GM18951 (cell line): ENCODE results near the gene DTNB.
A peak's percentile ranks its signal among the peaks of the same experiment; 100 is the strongest.

Experiments used
- POLR2A ChIP-seq: IDR thresholded peaks from 4 replicates; pipeline ENCODE4 v1.6.1; 2011; ENCODE audit warnings: mild to moderate bottlenecking; ENCODE audit not compliant: insufficient read length, insufficient read depth; ENCODE audit errors: extremely low read depth
- in situ Hi-C: fragments of 300-500 bp; cut with MboI; formaldehyde crosslinking; loops from one replicate; pipeline ENCODE4 v1.12.0; 2022; ENCODE audit warnings: low sequenced_read_pairs, mixed read lengths, inconsistent platforms; ENCODE audit not compliant: unreplicated experiment

The DTNB gene

DNA sequence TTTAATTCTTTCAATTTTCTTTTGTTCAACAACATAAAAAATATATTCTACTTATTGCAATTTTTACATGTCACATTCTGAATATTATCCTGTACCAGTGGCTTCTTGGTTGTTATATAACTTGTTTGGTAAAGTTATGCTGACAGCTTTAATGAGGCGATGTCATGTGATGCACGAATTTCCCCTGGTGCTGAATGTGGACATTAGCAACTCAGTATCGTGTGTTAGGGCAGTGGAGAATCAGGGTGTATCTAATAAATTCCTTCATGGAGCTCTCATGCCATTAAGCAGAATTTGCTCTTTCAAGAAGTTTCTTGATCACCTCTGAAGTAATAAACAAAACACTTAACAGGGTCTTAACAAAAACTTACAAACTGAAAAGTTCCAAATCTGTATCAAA lies 232.0 kb downstream of the DTNB start:
- in situ Hi-C loops: no loop called here
- no peak for TF ChIP-seq POLR2A

DNA sequence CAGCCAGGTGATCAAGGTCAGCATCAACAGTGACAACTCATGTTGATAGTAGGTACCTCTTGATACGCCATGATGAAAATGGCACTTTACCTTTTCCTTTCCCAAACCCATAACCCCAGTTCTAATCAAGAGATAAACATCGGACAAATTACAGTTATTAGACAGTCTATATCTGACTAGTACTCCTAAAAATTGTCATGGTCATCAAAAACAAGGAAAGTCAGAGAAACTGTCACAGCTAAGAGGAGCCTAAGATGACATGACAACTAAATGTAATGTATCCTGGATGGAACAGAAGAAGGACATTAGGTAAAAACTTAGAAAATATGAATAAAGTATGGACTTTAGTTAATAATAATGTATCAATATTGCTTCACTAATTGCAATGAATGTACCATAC lies 234.6 kb downstream of the DTNB start:
- TF ChIP-seq POLR2A: no peak

DNA sequence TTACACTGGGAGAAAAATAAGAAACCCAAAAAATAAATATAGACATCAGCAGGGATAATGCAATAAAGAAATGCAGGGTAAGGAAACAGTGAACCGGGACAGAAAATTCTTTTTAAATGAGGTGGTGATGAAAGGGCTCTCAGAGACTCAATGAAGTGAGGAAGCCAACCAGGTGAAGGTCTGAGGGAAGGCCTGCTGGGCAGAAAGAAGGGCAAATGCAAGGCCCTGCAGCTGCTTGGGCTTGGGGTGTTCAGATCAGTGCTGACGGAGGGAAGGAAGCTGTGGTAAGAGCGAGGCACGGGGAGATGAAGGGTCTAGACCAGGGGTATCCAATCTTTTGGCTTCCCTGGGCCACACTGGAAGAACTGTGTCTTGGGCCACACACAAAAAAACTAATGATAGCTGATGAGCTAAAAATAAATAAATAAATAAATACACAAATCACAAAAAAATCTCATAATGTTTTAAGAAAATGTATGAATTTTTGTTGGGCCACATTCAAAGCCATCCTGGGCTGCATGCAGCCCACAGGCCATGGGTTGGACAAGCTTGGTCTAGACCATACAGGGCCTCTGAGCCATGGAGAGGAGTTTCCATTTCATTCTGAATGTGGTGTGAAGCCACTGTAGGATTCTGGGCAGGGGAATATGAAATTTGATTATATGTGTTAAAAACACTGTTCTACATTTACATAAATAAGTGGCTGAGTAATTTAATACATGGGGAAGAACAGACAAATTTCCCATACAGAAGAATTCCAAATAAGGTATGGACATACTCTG lies 235.3 kb downstream of the DTNB start:
- no peak for TF ChIP-seq POLR2A
- in situ Hi-C loops: no loop called here

More for the DNA sequence above, 234.6 kb downstream of the DTNB start:
- in situ Hi-C loops: no loop called here

DNA sequence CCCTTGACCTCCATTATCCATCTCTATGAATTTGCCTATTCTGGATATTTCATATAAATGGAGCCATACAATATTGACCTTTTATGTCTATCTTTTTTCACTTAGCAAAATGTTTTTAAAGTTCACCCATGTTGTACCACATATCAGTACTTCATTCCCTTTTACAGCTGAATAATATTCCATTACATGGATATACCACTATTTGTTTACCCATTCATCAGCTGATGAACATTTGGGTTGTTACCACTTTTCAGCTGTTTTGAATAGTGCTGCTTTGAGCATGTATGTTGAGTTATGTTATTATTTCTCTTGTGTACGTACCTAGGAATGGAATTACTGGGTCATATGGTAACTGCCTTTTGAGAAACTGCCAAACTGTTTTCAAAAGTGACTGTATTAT lies 238.0 kb downstream of the DTNB start:
- TF ChIP-seq POLR2A: no peak
- in situ Hi-C loops: no loop called here

DNA sequence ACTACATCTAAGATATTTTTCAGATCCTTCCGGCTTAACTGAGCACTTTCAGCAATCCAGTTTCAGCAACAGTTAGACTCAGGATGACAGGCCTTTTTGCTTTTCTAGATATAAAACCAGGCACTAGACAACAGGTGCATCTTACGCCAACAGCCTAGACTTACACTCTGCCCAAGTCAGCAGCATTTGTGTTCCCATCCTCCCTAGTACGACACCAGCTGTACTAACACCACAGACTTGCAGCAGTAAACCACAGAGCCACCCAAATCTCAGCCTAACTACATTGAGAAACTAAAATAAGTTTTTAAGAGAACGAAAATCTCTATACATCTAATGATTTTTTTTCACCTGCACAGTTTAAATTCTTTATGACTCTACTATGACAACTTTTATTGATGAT lies 241.8 kb downstream of the DTNB start:
- in situ Hi-C loops: no loop called here
- no peak for TF ChIP-seq POLR2A

DNA sequence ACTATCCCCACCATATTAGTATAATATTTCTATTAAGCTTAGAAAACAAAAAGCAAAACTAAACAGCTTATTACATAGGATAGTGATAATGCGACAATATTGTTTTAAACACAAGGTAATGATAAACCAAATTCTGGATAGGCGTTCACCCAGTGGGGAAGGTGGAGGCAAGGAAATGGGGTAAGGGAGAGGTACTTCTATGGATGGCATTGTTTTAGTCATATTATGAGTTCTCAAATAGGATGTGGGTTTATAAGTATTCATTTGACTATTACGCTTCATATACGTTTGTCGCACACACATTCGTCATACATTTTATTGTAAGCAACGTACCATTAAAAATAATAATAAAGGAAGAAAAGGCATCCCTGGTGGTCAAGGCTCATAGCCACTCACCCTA lies 242.8 kb downstream of the DTNB start:
- peak; percentile 31 for TF ChIP-seq POLR2A
- in situ Hi-C loops: no loop called here

DNA sequence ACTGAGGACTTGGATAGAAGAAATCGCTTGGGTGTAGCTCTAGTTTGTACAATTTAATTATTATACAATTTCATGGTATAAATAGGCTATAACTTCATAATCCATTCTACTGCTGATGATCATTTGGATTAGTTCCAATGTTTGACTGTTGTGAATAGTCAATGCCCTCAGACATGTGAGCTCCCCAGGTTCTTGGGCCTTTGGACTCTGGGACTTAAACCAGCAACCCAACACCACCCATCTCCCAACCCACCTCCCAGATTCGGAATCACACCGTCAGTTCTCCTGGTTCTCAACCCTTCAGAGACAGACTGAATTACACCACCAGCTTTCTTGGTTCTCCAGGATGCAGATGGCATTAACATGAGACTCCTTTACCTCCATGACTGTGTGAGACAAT lies 247.1 kb downstream of the DTNB start:
- in situ Hi-C loops: no loop called here
- no peak for TF ChIP-seq POLR2A

DNA sequence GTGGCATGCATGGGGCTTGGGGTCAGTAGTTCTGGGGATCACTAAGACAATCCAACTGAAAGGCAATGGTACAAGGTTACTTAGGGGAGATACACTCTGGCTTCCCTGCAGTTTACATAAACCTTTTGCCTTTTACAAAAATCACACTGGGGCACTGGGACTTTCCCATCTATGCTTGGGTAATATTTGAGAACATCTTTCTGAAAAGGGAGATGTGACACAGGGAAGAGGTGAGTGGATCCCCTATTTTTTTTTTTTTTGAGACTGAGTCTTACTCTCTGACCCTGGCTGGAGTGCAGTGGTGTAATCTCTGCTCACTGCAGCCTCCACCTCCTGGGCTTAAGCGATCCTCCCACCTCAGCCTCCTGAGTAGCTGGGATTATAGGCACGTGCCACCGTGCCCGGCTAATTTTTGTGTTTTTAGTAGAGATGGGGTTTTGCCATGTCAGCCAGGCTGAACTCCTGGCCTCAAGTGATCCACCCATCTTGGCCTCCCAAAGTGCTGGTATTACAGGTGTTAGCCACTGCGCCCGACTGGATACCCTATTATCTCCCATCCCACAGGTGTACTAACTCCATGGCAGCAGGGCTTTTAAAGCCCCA lies 248.8 kb downstream of the DTNB start:
- TF ChIP-seq POLR2A: no peak
- in situ Hi-C loops: no loop called here

DNA sequence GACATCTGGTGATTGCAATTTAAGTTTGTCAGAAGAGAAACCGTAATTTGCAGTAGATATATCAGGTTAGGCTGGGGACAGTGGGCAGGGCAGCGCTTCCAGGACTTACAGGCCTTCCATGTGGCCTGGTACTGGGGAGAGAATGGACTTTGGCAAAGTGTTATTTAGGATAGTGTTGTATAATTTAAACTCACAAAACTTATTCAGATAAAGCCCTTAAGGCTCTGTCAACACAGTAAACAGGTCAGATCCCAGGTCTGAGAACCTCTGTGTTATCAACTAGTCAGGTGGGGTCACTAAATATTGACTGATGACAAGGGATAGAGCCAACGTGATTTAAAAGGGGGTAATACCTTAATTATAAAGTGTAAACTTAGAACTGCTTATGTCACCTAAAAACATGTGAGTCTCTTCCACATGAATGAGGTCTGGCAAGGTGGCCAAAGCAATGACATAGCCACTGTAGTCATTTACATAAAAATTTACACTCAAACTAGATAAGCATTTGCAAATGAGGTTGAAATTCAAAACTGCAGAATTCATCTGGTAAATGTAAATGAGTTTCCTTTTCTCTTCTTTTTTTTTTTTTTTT lies 251.5 kb downstream of the DTNB start:
- peak; percentile 75 for TF ChIP-seq POLR2A
- in situ Hi-C loops: no loop called here

DNA sequence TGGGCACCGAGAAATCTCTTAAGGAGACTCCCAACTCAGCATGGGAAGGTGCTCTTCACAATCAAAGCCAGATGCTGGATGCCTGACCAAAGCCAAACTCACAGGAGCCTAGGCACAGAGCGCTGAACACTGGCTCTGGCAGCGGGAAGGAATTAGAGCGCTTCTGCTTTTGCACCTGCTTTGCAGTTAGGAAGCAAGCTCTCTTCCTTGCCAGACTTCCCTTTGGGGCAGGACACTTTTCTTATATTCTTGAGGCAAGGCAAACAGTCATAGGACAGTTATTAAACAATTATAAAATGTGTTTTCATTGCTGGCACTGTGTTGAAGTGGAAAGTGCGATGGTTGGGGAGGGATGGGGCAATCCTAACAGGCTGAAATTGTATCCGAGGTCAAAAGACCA lies 252.1 kb downstream of the DTNB start:
- TF ChIP-seq POLR2A: peak; percentile 5
- in situ Hi-C loops: no loop called here

DNA sequence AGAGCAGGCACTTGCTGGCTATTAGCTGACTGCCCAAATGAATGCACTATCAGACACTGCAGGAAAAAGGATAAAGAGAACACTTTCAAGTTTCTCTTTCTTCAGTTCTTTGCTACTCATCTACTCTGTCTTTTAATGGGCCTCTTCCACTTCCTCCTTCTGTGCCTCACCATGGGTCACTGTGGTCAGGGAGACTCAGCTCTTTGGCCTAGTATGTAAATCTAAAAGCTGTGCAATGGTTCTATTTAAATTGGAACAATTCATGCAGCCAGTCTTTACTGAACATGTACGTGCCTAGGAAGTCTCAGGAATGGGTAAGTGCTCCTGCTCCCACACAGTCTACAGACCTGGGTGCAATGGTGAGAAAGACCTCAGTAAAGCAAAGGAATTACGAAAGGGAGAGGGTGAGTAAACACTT lies 252.5 kb downstream of the DTNB start:
- in situ Hi-C loops: no loop called here

DNA sequence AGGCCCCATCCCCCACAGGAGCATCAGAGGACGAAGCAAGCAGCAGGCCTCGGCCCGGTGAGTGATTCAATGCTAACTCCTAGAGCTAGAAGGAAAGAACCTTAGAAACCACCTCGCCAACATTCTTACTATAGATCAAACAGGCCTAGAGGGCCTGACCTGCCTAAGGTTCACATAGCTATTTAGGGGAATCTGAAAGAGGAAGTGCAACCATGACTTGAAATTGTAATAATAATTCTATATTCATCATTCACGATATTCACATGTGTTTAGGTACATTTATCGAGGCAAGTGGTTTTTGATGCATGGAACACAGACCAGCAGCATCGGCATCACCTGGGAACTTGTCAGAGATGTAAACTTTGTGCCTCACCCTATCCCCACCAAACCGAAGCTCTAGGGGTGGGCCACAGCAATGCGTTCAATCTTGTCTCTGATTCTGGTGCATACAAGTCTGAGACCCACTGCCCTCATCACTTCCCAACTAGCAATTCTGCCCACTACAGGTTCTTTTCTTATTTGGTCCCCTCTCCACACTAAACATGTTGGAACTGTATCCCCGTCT lies 253.6 kb downstream of the DTNB start:
- in situ Hi-C loops: no loop called here

More for the DNA sequence above, 252.5 kb downstream of the DTNB start:
- peak; percentile 68 for TF ChIP-seq POLR2A

DNA sequence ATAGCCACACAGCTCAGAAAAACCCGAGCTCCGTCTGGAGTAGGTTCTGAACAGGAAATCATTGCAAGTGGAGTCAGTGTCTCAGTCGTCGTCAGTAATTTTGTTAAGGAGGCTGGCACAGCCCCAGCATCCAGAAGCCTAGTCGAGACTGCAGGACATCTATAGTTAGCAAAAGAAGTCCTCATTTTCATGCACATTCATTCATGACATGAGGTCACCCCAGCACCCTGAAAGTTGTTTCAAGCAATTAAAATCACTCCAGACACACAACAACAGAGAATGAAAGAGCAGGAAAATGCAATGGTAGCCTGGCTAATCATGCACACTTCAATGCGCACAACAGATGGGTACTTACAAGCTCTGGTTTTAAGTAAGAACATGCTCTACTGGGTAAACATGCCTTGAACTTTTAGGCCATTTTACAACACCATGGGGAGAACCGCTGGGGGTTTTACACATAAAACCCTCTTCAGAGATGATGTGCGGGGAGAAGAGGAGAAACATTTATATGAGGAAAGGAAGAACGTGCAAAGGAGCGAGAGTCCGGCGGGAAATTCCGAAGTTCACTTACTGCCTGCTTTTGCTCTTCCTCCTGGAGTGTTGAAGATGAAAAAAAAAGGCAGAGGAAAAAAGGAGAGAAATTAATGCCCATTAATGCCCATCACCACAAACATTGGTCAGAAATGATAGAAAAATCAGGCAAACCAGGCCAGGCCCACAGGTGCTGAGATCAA lies 254.3 kb downstream of the DTNB start:
- TF ChIP-seq POLR2A: peak; percentile 29
- in situ Hi-C loops: no loop called here

More for the DNA sequence above, 253.6 kb downstream of the DTNB start:
- TF ChIP-seq POLR2A: peak; percentile 53

DNA sequence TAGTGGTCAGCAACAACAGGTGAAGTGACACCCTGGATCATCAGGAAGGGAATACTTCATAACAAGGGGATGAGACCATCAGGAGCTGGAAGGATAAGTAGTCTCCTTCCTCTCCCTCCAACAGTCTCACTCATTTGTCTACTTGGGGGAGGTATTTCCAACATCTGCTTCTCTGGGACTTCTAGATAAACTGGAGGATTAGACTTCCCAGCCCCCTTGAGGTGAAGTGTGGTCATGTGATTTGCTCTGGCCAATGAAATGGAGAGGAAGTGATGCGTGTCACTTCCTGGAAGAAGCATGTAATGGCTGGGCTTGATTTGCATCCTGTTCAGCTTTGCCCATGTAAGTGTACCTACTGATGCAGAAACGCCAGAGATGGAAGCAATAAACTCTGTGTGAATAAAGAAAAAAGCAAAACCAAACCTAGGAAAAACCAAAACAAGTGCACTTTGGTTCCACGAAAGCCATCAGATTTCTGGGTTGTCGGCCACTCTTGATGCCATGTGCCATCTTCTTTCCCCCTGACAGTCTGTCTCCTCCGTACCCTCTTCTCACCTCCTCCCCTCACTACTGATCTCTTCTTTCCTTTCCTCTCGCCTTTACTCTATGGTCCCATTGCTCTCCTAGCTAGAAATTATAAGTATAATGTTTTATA lies 255.5 kb downstream of the DTNB start:
- in situ Hi-C loops: no loop called here
- peak; percentile 42 for TF ChIP-seq POLR2A
